Nephron (organoid): ENCODE results near the gene RHOD.

Source experiments
- H3K27ac Mint-ChIP-seq, 3 experiments: 2 replicates each; pipeline ENCODE4 v1.8.0; 2020; ENCODE audit warnings: mixed read lengths in 3 of 3, mild to moderate bottlenecking in 2 of 3, moderate library complexity in 1 of 3
- H3K27me3 Mint-ChIP-seq: 2 replicates; pipeline ENCODE4 v1.8.0; 2021; ENCODE audit warnings: low read depth, mild to moderate bottlenecking, moderate library complexity, mixed read lengths
- H3K36me3 Mint-ChIP-seq: 2 replicates; pipeline ENCODE4 v1.8.0; 2020; ENCODE audit warnings: low read depth, mixed read lengths
- H3K4me1 Mint-ChIP-seq: 2 replicates; pipeline ENCODE4 v1.8.0; 2020; ENCODE audit warnings: mixed read lengths
- H3K4me3 Mint-ChIP-seq, 3 experiments: 2 replicates each; pipeline ENCODE4 v1.8.0; 2020; ENCODE audit warnings: mild to moderate bottlenecking in 3 of 3, mixed read lengths in 3 of 3, moderate library complexity in 2 of 3
- H3K9me3 Mint-ChIP-seq: 2 replicates; pipeline ENCODE4 v1.8.0; 2020; ENCODE audit warnings: mixed read lengths
- TF ChIP-seq, protein P1 (sequence below), 3 experiments: fragments of 200-600 bp; sonication (generic); IDR thresholded peaks; one replicate each; pipeline ENCODE4 v1.5.0; 2021; ENCODE audit warnings: antibody characterized with exemption in 3 of 3; ENCODE audit not compliant: unreplicated experiment in 3 of 3

RHOD gene

DNA sequence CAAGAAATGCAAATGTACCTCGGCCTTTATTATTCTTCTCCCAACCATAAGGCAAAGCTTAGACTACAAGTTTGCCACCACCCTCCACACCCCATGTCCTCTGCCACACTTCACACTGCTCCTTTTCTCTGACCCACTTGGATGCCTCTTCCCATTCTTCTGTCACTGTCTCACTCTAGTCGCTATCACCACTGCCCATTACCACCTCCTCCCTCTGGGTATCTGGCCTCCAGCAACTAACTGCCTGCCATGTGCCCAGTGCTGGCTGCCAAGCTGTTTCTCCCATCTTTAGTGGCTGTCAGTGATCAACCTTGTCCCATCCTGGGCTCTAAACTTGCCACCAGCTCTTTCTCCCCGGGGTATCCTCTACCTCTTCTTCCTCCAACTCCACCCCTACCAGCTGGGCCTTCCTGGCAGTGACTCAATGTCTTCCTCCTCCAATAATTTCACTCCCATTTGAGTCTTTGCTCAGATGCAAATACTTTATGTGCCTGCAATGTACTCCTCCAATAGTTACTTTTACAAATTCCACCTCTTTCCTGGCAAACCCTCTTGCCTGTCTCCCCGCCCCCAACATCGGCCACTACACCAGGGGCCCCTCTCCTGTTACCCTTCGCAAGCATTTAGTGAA, 42.3 kb downstream of the RHOD start:
- Mint-ChIP-seq H3K9me3 (no peaks in the 10 kb centered on the region), H3K27me3 (peaks cover 4% of the 10 kb centered on the region), H3K4me1 (peaks cover 10% of the 10 kb centered on the region), H3K36me3 (no peaks in the 10 kb centered on the region), H3K27ac (no peak overlapping the region), H3K4me3 (no peak overlapping the region)
- TF ChIP-seq, protein P1, sequence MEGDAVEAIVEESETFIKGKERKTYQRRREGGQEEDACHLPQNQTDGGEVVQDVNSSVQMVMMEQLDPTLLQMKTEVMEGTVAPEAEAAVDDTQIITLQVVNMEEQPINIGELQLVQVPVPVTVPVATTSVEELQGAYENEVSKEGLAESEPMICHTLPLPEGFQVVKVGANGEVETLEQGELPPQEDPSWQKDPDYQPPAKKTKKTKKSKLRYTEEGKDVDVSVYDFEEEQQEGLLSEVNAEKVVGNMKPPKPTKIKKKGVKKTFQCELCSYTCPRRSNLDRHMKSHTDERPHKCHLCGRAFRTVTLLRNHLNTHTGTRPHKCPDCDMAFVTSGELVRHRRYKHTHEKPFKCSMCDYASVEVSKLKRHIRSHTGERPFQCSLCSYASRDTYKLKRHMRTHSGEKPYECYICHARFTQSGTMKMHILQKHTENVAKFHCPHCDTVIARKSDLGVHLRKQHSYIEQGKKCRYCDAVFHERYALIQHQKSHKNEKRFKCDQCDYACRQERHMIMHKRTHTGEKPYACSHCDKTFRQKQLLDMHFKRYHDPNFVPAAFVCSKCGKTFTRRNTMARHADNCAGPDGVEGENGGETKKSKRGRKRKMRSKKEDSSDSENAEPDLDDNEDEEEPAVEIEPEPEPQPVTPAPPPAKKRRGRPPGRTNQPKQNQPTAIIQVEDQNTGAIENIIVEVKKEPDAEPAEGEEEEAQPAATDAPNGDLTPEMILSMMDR (IDR thresholded peaks at IDR 0.05; ENCODE audit: unreplicated experiment in 3 of 3) = no peak

DNA sequence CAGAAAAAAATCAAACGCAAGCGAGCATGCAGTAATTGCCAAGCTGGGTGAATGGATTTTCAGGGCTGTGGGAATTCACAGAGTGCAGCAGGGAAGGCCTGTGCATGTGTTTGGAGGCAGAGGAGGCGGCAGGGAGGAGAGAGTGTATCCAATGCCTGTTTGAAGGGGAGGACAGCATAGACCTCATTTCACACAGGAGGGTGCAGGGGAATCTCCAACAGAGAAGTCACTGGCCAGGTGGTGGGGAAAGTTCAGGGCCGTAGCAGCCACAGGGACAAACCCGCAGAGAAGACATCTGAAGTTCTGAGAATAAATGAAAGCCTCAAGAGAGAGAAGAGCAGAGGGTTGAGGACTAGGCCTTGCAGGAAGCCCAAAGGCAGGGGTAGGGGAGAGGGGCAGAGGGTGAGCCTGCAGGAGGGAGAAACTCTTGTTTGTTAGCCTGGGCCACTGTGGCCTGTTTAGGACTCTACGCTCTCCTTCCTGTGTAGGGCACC, 43.2 kb downstream of the RHOD start:
- no peaks in the 10 kb centered on the region for H3K9me3 Mint-ChIP-seq
- no peaks in the 10 kb centered on the region for H3K36me3 Mint-ChIP-seq
- TF ChIP-seq, protein P1 (IDR thresholded peaks at IDR 0.05; ENCODE audit: unreplicated experiment in 3 of 3) = no peak
- no peak overlapping the region for H3K4me3 Mint-ChIP-seq
- peak overlapping the region in 2 of 3 experiments; percentile 46 to 50 for H3K27ac Mint-ChIP-seq
- H3K4me1 Mint-ChIP-seq = peaks cover 10% of the 10 kb centered on the region
- H3K27me3 Mint-ChIP-seq = peaks cover 4% of the 10 kb centered on the region

DNA sequence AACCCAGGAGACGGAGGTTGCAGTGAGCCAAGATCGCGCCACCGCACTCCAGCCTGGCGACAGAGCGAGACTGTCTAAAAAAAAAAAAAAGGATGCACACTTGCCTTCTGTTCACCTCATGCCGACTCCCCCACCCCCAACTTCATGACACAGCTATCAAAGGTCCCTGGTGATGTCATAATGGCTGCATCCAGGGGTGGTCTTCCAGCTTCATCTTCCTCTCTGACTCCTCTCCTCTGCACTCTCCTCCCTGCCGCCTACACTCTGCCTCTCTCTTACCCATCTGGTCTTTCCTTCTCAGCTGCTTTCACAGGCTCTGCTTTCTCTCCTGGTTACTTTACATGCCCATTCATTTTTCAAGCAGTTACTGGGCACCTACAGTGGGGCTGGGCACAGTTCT, 46.0 kb downstream of the RHOD start:
- no peak overlapping the region for H3K4me3 Mint-ChIP-seq
- peaks cover 4% of the 10 kb centered on the region for H3K27me3 Mint-ChIP-seq
- TF ChIP-seq, protein P1 (IDR thresholded peaks at IDR 0.05; ENCODE audit: unreplicated experiment in 3 of 3) = no peak
- peaks cover 10% of the 10 kb centered on the region for H3K4me1 Mint-ChIP-seq
- H3K36me3 Mint-ChIP-seq = no peaks in the 10 kb centered on the region
- H3K27ac Mint-ChIP-seq = no peak overlapping the region
- H3K9me3 Mint-ChIP-seq = no peaks in the 10 kb centered on the region

DNA sequence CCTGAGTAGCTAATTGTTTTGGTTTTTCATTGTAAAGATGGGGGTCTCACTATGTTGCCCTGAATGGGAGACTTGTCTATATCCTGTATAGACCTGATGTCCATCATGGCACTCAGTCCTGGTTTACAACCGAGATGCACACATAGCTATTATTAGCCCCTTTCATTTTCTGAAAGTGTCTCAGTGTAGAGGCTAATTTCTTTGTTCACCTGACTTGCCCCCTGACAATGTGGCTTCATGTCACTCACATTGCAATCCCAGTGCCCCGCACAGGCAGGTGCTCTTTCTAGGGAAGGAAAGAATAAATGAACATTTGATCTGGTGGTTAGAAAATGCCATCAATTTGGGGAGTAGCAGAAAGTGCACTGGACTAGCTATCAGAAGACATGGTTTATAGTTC, 49.3 kb downstream of the RHOD start:
- Mint-ChIP-seq H3K27me3 (peaks cover 4% of the 10 kb centered on the region), H3K4me3 (no peak overlapping the region), H3K36me3 (no peaks in the 10 kb centered on the region), H3K4me1 (peaks cover under 1% of the 10 kb centered on the region), H3K9me3 (no peaks in the 10 kb centered on the region), H3K27ac (no peak overlapping the region)
- TF ChIP-seq, protein P1 (IDR thresholded peaks at IDR 0.05; ENCODE audit: unreplicated experiment in 3 of 3) = no peak

DNA sequence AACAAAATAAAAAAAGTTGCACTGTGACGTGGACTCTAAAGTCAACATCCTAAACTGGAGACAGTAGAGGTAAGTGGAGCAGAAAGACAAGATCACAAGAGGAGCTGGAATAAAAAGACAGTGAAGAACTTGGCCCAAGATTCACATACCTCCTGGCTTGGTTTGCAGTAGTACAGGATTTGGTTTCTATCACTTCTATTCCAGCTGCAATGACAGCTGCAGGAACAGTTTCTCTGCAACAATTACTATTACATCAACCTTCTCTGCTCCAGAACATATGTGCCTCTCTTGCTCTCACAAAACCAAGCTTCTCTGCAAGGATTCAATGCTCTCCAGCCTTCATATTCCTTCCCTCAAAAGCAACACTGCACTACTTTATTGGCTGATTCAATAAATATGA, 54.6 kb downstream of the RHOD start:
- no peaks in the 10 kb centered on the region for H3K9me3 Mint-ChIP-seq
- no peaks in the 10 kb centered on the region for H3K36me3 Mint-ChIP-seq
- H3K27me3 Mint-ChIP-seq = no peaks in the 10 kb centered on the region
- TF ChIP-seq, protein P1 (IDR thresholded peaks at IDR 0.05; ENCODE audit: unreplicated experiment in 3 of 3) = no peak
- H3K27ac Mint-ChIP-seq = peak overlapping the region in 1 of 3 experiments; percentile 32
- peaks cover 14% of the 10 kb centered on the region for H3K4me1 Mint-ChIP-seq
- no peak overlapping the region for H3K4me3 Mint-ChIP-seq

DNA sequence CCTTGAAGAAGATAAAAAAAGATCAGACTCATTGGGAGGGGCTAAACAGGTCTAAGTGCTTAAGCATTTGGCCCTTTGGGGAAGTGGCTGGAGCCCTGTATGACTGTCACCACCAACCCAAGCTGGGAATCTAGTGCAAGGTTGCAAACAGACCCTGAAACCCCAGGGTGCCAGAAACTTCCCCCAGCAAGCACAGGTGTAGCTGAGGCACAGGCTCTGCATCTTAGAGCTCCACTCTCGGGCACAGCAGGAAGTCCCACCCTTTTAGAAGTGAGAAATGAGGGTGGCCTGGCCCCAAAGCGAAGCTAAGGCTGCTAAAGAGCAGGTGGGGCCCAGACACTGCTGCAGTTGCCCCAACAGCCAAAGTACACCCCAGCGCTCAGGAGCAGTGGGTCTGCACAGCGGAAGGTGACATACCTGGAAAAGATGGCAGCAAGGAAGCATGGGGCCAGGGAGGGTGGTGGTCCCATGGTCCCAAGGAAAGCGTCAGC, 56.6 kb downstream of the RHOD start:
- Mint-ChIP-seq H3K27me3 (no peaks in the 10 kb centered on the region), H3K4me1 (peaks cover 25% of the 10 kb centered on the region), H3K4me3 (no peak overlapping the region), H3K36me3 (no peaks in the 10 kb centered on the region), H3K27ac (no peak overlapping the region), H3K9me3 (no peaks in the 10 kb centered on the region)
- TF ChIP-seq, protein P1 (IDR thresholded peaks at IDR 0.05; ENCODE audit: unreplicated experiment in 3 of 3) = no peak
